A549 (cell line): ENCODE measurements around the gene GGN. TPM values are rescaled to one million over a fixed set of nuclear protein-coding genes. Genes with fewer than 3 reads are reported as not detected.

ENCODE experiments used
- ATAC-seq, 2 experiments: fragments of 200-7000 bp in 1 of 2; fragments of >200 bp in 1 of 2; cut with Nextera tagmentation in 1 of 2; cut with Tn5 transposase in 1 of 2; 3 replicates each; pipeline versions ENCODE4 v1.8.0 to v1.9.1; 2018 to 2020; ENCODE audit warnings: mild to moderate bottlenecking in 1 of 2, moderate library complexity in 1 of 2
- CTCF ChIA-PET: fragments of 300-600 bp; sonication (Branson Sonifier 250); formaldehyde crosslinking; extraction: SDS; loops from one replicate; lab custom pipeline; 2021; ENCODE audit warnings: antibody characterized with exemption, inconsistent platforms; lab: Yijun Ruan, JAX
- POLR2A ChIA-PET: fragments of 350-600 bp; formaldehyde crosslinking; extraction: SDS; loops from one replicate; lab custom pipeline; 2021; ENCODE audit warnings: antibody characterized with exemption, inconsistent platforms; lab: Yijun Ruan, JAX
- DNase-seq, 2 experiments: peaks; one replicate each; pipeline versions ENCODE4 v3.0.0 to v3.0.0-alpha.2; 2011 to 2016; ENCODE audit warnings: low read depth in 1 of 2, low spot score in 1 of 2
- FAIRE-seq: peaks from 2 replicates; lab custom pipeline; 2011; peaks lifted over from hg19 to GRCh38; lab: Jason Lieb, UNC
- H3K27ac ChIP-seq, 2 experiments: fragments of >200 bp; sonication (Bioruptor Twin); formaldehyde crosslinking; 3 replicates each; pipeline ENCODE4 v1.5.1; 2016 to 2017
- H3K4me1 ChIP-seq: fragments of >200 bp; sonication (Bioruptor Twin); formaldehyde crosslinking; 3 replicates; pipeline ENCODE4 v1.6.1; 2016
- H3K4me2 ChIP-seq: fragments of >200 bp; sonication (Bioruptor Twin); formaldehyde crosslinking; 3 replicates; pipeline ENCODE4 v1.6.1; 2016
- H3K4me3 ChIP-seq: fragments of >200 bp; sonication (Bioruptor Twin); formaldehyde crosslinking; 3 replicates; pipeline ENCODE4 v1.5.1; 2016
- H3K9me3 ChIP-seq: fragments of >200 bp; sonication (Bioruptor Twin); formaldehyde crosslinking; 3 replicates; pipeline ENCODE4 v1.6.1; 2016
- CEBPB ChIP-seq, 2 experiments: fragments of >200 bp in 1 of 2; sonication (Bioruptor Twin) in 1 of 2; formaldehyde crosslinking in 1 of 2; IDR thresholded peaks; 2 replicates each; pipeline ENCODE4 v1.6.1; 2012 to 2016
- CHD4 ChIP-seq: fragments of 200-600 bp; sonication (generic); IDR thresholded peaks from 2 replicates; pipeline ENCODE4 v1.6.1; 2016; ENCODE audit warnings: antibody characterized with exemption, mild to moderate bottlenecking, borderline replicate concordance
- CTCF ChIP-seq: fragments of >200 bp; sonication (Bioruptor Twin); formaldehyde crosslinking; IDR thresholded peaks from 3 replicates; pipeline ENCODE4 v1.5.1; 2016
- EP300 ChIP-seq, 2 experiments: fragments of >200 bp; sonication (Bioruptor Twin); formaldehyde crosslinking; IDR thresholded peaks; 2 replicates in 1 of 2; 3 replicates in 1 of 2; pipeline ENCODE4 v1.6.1; 2016 to 2017
- ESRRA ChIP-seq: fragments of 150-350 bp; IDR thresholded peaks from 2 replicates; pipeline ENCODE4 v1.6.1; 2014; ENCODE audit warnings: mild to moderate bottlenecking, low read length, borderline replicate concordance
- FOXS1 ChIP-seq: fragments of 250-450 bp; sonication (Bioruptor Pico); IDR thresholded peaks from 2 replicates; pipeline ENCODE4 v1.5.0; 2020; ENCODE audit warnings: mild to moderate bottlenecking, moderate library complexity
- GATA3 ChIP-seq: IDR thresholded peaks from 2 replicates; pipeline ENCODE4 v1.6.1; 2012; ENCODE audit warnings: borderline replicate concordance
- HMGXB4 ChIP-seq: fragments of 250-450 bp; sonication (Bioruptor Pico); IDR thresholded peaks from 2 replicates; pipeline ENCODE4 v1.5.0; 2021; ENCODE audit warnings: mild to moderate bottlenecking, moderate library complexity, borderline replicate concordance
- HOXA7 ChIP-seq: fragments of 250-450 bp; sonication (Bioruptor Pico); IDR thresholded peaks from 2 replicates; pipeline ENCODE4 v1.5.0; 2020; ENCODE audit warnings: mild to moderate bottlenecking, moderate library complexity
- HOXB13 ChIP-seq: fragments of 250-450 bp; sonication (Bioruptor Pico); IDR thresholded peaks from 2 replicates; pipeline ENCODE4 v1.5.0; 2020; ENCODE audit warnings: low read depth, mild to moderate bottlenecking, moderate library complexity
- JUN ChIP-seq, 2 experiments: fragments of >200 bp; sonication (Bioruptor Twin); formaldehyde crosslinking; IDR thresholded peaks; 2 replicates in 1 of 2; 3 replicates in 1 of 2; pipeline ENCODE4 v1.6.1; 2016 to 2017
- JUNB ChIP-seq: fragments of >200 bp; sonication (Bioruptor Twin); formaldehyde crosslinking; IDR thresholded peaks from 2 replicates; pipeline ENCODE4 v1.6.1; 2016
- KDM1A ChIP-seq: fragments of 200-600 bp; sonication (generic); IDR thresholded peaks from 2 replicates; pipeline ENCODE4 v1.6.1; 2016; ENCODE audit warnings: low read depth, mild to moderate bottlenecking
- MYC ChIP-seq: IDR thresholded peaks from 2 replicates; pipeline ENCODE4 v1.6.1; 2012; ENCODE audit warnings: mild to moderate bottlenecking, inconsistent platforms, low read length, improper control_type of control experiment, borderline replicate concordance
- NFE2L2 ChIP-seq: fragments of 150-350 bp; conservative IDR thresholded peaks from 2 replicates; pipeline ENCODE4 v1.6.1; 2014; ENCODE audit warnings: low read length
- POLR2AphosphoS2 ChIP-seq: conservative IDR thresholded peaks from 2 replicates; pipeline ENCODE4 v1.6.1; 2012; ENCODE audit warnings: low read length, improper control_type of control experiment, inconsistent platforms
- RAD21 ChIP-seq, 2 experiments: fragments of >200 bp in 1 of 2; sonication (Bioruptor Twin) in 1 of 2; formaldehyde crosslinking in 1 of 2; IDR thresholded peaks in 1 of 2; conservative IDR thresholded peaks in 1 of 2; 2 replicates in 1 of 2; 3 replicates in 1 of 2; pipeline ENCODE4 v1.6.1; 2012 to 2018; ENCODE audit warnings: inconsistent platforms in 1 of 2
- REST ChIP-seq: fragments of 200-600 bp; sonication (generic); IDR thresholded peaks from 2 replicates; pipeline ENCODE4 v1.6.1; 2016; ENCODE audit warnings: antibody characterized with exemption, mild to moderate bottlenecking, moderate library complexity
- ZC3H11A ChIP-seq: fragments of 450-650 bp; IDR thresholded peaks from 2 replicates; pipeline ENCODE4 v1.6.1; 2014; ENCODE audit warnings: antibody characterized with exemption, mild to moderate bottlenecking
- ZFP36 ChIP-seq: fragments of 450-650 bp; IDR thresholded peaks from 2 replicates; pipeline ENCODE4 v1.6.1; 2014; ENCODE audit warnings: borderline replicate concordance; ENCODE audit not compliant: partially characterized antibody
- ZNF302 ChIP-seq: fragments of 250-450 bp; sonication (Bioruptor Pico); IDR thresholded peaks from 2 replicates; pipeline ENCODE4 v1.9.0; 2021; ENCODE audit warnings: inconsistent platforms, mild to moderate bottlenecking, moderate library complexity
- WGBS: methylation state at CpG from one replicate; pipeline ENCODE4 v1.1.6; 2017; ENCODE audit errors: missing lambda C conversion rate; 5-methylcytosine and 5-hydroxymethylcytosine counted together
- polyA plus RNA-seq, 4 experiments: library from polyadenylated mRNA; depleted of rRNA in 3 of 4; stranded (reverse); fragments of >200 nt; fragmentation: RNase III in 1 of 4; extraction: RNeasy Plus Mini Kit Qiagen cat#74134 plus additional on column Dnase treatment in 1 of 4; gene quantifications; 2 replicates in 3 of 4; 3 replicates in 1 of 4; pipeline ENCODE4 v1.2.3, GENCODE V29; 2011 to 2017

The GGN gene
- polyA plus RNA-seq, 2 of the 4 experiments (the other 2 are of a cell fraction), result 0.46 TPM; not detected in 1

GRCh38 chr19:38371081-38371480 is 16.8 kb downstream of the GGN start:
- TF ChIP-seq CEBPB (IDR thresholded peaks at IDR 0.05) (peak; percentile 30 to 73; a peak in 2 of 4 replicates), NFE2L2 (no peak)
- no peak for FAIRE-seq
- WGBS, result 65% methylated on average over 6 of the region's 6 CpGs
- CTCF ChIA-PET, result interaction anchor here (0.5 to 1.1 kb wide), 6 partner anchors 10 to 469 kb away, joined by 3 to 5 read pairs (median 3); no protein-coding TSS in a partner anchor
- Histone ChIP-seq H3K27ac (no peak overlapping the region), H3K4me2 (no peak overlapping the region), H3K4me3 (no peak overlapping the region), H3K9me3 (no peaks in the 10 kb centered on the region), H3K4me1 (peaks cover 12% of the 10 kb centered on the region)
- no peak for DNase-seq
- POLR2A ChIA-PET, result interaction anchor here (0.7 kb wide), 1 partner anchor 559 kb away, joined by 3 read pairs; no protein-coding TSS in a partner anchor
- no peak for ATAC-seq

- Histone ChIP-seq H3K4me1 (peaks cover 4% of the 10 kb centered on the region; the same call in 1 of the 3 replicates), H3K27ac (no peak overlapping the region), H3K4me2 (no peak overlapping the region), H3K9me3 (no peaks in the 10 kb centered on the region), H3K4me3 (no peak overlapping the region)
- 55% methylated on average over 12 of the region's 12 CpGs for WGBS
- DNase-seq (no peak), FAIRE-seq (peak; percentile 49), ATAC-seq (no peak)
- TF ChIP-seq POLR2AphosphoS2 (no peak), HOXB13 (CRISPR knock-in tag) (no peak), ZNF302 (CRISPR knock-in tag) (no peak), EP300 (IDR thresholded peaks at IDR 0.05) (no peak)
- ChIA-PET POLR2A (interaction anchor here (0.7 to 1.0 kb wide), 2 partner anchors 17 to 560 kb away, joined by 3 read pairs; no protein-coding TSS in a partner anchor), CTCF (interaction anchor here (0.7 to 1.9 kb wide), 7 partner anchors 11 to 468 kb away, joined by 3 to 7 read pairs (median 3); partner anchors contain the start of genes CATSPERG and PPP1R14A)
Observed at GRCh38 chr19:38370299-38370698, 17.5 kb downstream of the GGN start.

- POLR2A ChIA-PET, result interaction anchor here (1.0 kb wide), 1 partner anchor 18 kb away, joined by 3 read pairs; no protein-coding TSS in a partner anchor
- H3K27ac ChIP-seq, result no peak overlapping the region
- WGBS, result 58% methylated on average over 2 of the region's 2 CpGs
- DNase-seq, result no peak
- H3K9me3 ChIP-seq, result no peaks in the 10 kb centered on the region
- TF ChIP-seq HMGXB4 (CRISPR knock-in tag) (no peak), ZC3H11A (no peak), HOXB13 (CRISPR knock-in tag) (no peak), KDM1A (no peak), FOXS1 (CRISPR knock-in tag) (no peak), JUNB (no peak), REST (no peak), GATA3 (no peak), JUN (IDR thresholded peaks at IDR 0.05) (no peak), MYC (no peak), RAD21 (conservative IDR thresholded peaks at IDR 0.05 in 1 of 2, IDR thresholded peaks at IDR 0.05 in 1 of 2) (no peak), CTCF (no peak), ZFP36 (no peak), ZNF302 (CRISPR knock-in tag) (no peak), HOXA7 (CRISPR knock-in tag) (no peak), CHD4 (no peak), ESRRA (no peak)
- TF ChIP-seq, all 56 proteins: peak for 0
- no peak overlapping the region for H3K4me2 ChIP-seq
- peaks cover 4% of the 10 kb centered on the region; the same call in 1 of the 3 replicates for H3K4me1 ChIP-seq
- FAIRE-seq (peak; percentile 92), ATAC-seq (no peak)
- CTCF ChIA-PET, result interaction anchor here (0.7 to 1.9 kb wide), 3 partner anchors 34 to 144 kb away, joined by 3 to 7 read pairs (median 6); partner anchors contain the start of genes CATSPERG and PPP1R14A
- no peak overlapping the region for H3K4me3 ChIP-seq
Observed at GRCh38 chr19:38369584-38369983, 18.2 kb downstream of the GGN start.
